SW480 (cell line): ENCODE measurements around the gene RAD54L.
"Not testable (repeated sequence)": the region's sequence is repeated elsewhere in the genome, so short reads cannot be mapped to it uniquely, and the experiment has no call there.

Source experiments
- DNase-seq: peaks from one replicate; pipeline ENCODE4 v3.0.0-alpha.2; 2016; ENCODE audit warnings: low spot score

The RAD54L gene

GRCh38 chr1:46247436-46248121, at the start of gene RAD54L:
Gene RAD54L, plus strand, starts transcription at chr1:46247763. Its CDS starts 643 bp downstream, at chr1:46248406.
- DNase-seq: peak; percentile 99

- peak; percentile 58 for DNase-seq
Observed at GRCh38 chr1:46197964-46198811, 49.4 kb upstream of the RAD54L start, which contains the start of gene POMGNT1. Gene POMGNT1, minus strand, starts transcription at chr1:46198434. Its CDS starts 613 bp downstream, at chr1:46197821.

- no peak for DNase-seq
Observed at GRCh38 chr1:46199233-46199749, 48.3 kb upstream of the RAD54L start.

- DNase-seq: no peak
Observed at GRCh38 chr1:46203738-46204405, 43.7 kb upstream of the RAD54L start.

- no peak for DNase-seq
Observed at GRCh38 chr1:46204406-46204742, 43.2 kb upstream of the RAD54L start.

GRCh38 chr1:46205141-46205540, 42.4 kb upstream of the RAD54L start:
- no peak for DNase-seq

- DNase-seq: no peak
Observed at GRCh38 chr1:46205791-46206190, 41.8 kb upstream of the RAD54L start.

- no peak for DNase-seq
Observed at GRCh38 chr1:46206399-46206798, 41.2 kb upstream of the RAD54L start.

- DNase-seq: no peak
Observed at GRCh38 chr1:46210561-46210960, 37.0 kb upstream of the RAD54L start.

GRCh38 chr1:46211051-46211450, 36.5 kb upstream of the RAD54L start:
- DNase-seq: no peak

- DNase-seq: no peak
Observed at GRCh38 chr1:46215504-46215903, 32.1 kb upstream of the RAD54L start.

- no peak for DNase-seq
Observed at GRCh38 chr1:46218443-46218842, 29.1 kb upstream of the RAD54L start.

GRCh38 chr1:46219551-46220520, 27.7 kb upstream of the RAD54L start:
- DNase-seq: no peak

- DNase-seq: no peak
Observed at GRCh38 chr1:46220808-46221207, 26.8 kb upstream of the RAD54L start.

GRCh38 chr1:46221749-46222148, 25.8 kb upstream of the RAD54L start:
- DNase-seq: peak; percentile 20

GRCh38 chr1:46223055-46223454, 24.5 kb upstream of the RAD54L start:
- DNase-seq: not testable (repeated sequence)

- DNase-seq: peak; percentile 92
Observed at GRCh38 chr1:46223472-46223943, 24.1 kb upstream of the RAD54L start.

- no peak for DNase-seq
Observed at GRCh38 chr1:46224966-46225365, 22.6 kb upstream of the RAD54L start.

- not testable (repeated sequence) for DNase-seq
Observed at GRCh38 chr1:46231231-46231630, 16.3 kb upstream of the RAD54L start.

GRCh38 chr1:46236882-46237281, 10.7 kb upstream of the RAD54L start:
- no peak for DNase-seq

- not testable (repeated sequence) for DNase-seq
Observed at GRCh38 chr1:46238865-46239264, 8.7 kb upstream of the RAD54L start.
